Activated T-cell treated with anti-CD3 and anti-CD28 coated beads for 1 hour (primary cell): ENCODE results near the gene RBM15.
A peak's percentile ranks its signal among the peaks of the same experiment; 100 is the strongest.

Experiments used
- DNase-seq: peaks from one replicate; pipeline ENCODE4 v3.0.0-alpha.2; 2020; ENCODE audit warnings: low read depth

RBM15 gene

GRCh38 chr1:110320168-110320518, 19.0 kb upstream of the RBM15 start:
- DNase-seq = no peak

- DNase-seq = no peak
These were observed 18.1 kb upstream of the RBM15 start for GRCh38 chr1:110321045-110321444.

GRCh38 chr1:110321846-110322245, 17.3 kb upstream of the RBM15 start:
- DNase-seq = no peak

GRCh38 chr1:110324667-110325066, 14.5 kb upstream of the RBM15 start:
- DNase-seq = no peak

GRCh38 chr1:110326826-110327225, 12.4 kb upstream of the RBM15 start:
- DNase-seq = no peak

- DNase-seq = no peak
These were observed 10.9 kb upstream of the RBM15 start for GRCh38 chr1:110328274-110328673.

GRCh38 chr1:110328700-110329099, 10.5 kb upstream of the RBM15 start:
- no peak for DNase-seq

- no peak for DNase-seq
These were observed 3.9 kb upstream of the RBM15 start for GRCh38 chr1:110335265-110335664.

GRCh38 chr1:110336300-110337039, 2.7 kb upstream of the RBM15 start:
- DNase-seq = no peak

GRCh38 chr1:110337704-110338308, 1.4 kb upstream of the RBM15 start:
- DNase-seq = peak; percentile 24

GRCh38 chr1:110338309-110338885, 780 bp upstream of the RBM15 start:
- DNase-seq = peak; percentile 87

GRCh38 chr1:110339407-110340206, 430 bp downstream of the RBM15 start:
- peak; percentile 39 for DNase-seq

GRCh38 chr1:110340207-110340468, 961 bp downstream of the RBM15 start:
- DNase-seq = no peak

GRCh38 chr1:110341146-110341871, 2.1 kb downstream of the RBM15 start:
- DNase-seq = no peak

- no peak for DNase-seq
These were observed 2.7 kb downstream of the RBM15 start for GRCh38 chr1:110341872-110342331.

GRCh38 chr1:110343249-110343648, 4.1 kb downstream of the RBM15 start:
- no peak for DNase-seq

- no peak for DNase-seq
These were observed 5.0 kb downstream of the RBM15 start for GRCh38 chr1:110344152-110344551.

- no peak for DNase-seq
These were observed 6.3 kb downstream of the RBM15 start for GRCh38 chr1:110345480-110345879.

- no peak for DNase-seq
These were observed 7.5 kb downstream of the RBM15 start for GRCh38 chr1:110346690-110347089.

- DNase-seq = no peak
These were observed 8.2 kb downstream of the RBM15 start for GRCh38 chr1:110347182-110347893.

GRCh38 chr1:110348050-110348449, 8.9 kb downstream of the RBM15 start:
- no peak for DNase-seq

- DNase-seq = no peak
These were observed 9.6 kb downstream of the RBM15 start for GRCh38 chr1:110348771-110349170.
